GM12801 (cell line): ENCODE measurements around the gene UBE2J1.

Experiments
- TF ChIP-seq, protein P1 (sequence below): IDR thresholded peaks from one replicate; pipeline ENCODE4 v1.5.1; 2011; ENCODE audit warnings: control low read depth; ENCODE audit not compliant: insufficient read length; ENCODE audit errors: extremely low read depth

The UBE2J1 gene

DNA sequence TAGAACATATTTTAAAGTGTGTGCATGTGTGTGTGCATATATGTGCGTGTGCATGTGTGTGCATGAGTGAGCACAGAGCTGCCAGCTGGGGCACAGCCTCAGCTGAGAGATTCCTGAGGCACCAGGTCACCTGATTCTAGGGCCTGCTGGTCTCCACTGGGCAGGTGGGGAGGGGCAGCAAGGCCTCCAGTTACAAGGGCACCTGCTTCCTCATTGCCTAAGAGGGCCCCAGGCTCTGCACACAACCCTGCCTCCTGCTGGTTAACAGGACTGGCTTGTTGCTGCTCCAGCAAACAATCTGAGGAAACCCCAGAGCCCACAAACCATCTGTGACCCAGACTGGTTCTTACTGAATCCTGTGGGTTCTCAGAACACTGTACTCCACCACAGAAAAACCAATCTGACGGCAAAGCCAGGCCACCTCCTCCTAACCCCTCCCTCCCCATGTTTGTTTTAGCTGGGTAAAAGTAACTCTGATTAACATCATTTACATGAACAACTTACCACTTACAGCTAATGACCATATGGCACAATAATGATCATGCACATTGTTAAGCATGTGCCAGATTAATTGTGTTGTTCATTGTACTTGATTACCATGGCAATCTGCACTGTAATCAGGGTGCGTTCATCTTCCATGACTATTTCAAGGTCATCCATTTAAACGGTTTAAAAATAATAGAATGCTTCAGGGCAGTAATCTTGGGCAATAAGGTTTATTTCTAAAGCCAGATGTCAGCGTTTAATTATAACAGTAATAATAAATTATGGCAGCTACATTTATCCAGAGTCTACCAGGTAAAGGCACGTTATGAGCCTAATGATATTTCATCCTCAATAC is 23.1 kb upstream of the UBE2J1 start:
- TF ChIP-seq, protein P1, sequence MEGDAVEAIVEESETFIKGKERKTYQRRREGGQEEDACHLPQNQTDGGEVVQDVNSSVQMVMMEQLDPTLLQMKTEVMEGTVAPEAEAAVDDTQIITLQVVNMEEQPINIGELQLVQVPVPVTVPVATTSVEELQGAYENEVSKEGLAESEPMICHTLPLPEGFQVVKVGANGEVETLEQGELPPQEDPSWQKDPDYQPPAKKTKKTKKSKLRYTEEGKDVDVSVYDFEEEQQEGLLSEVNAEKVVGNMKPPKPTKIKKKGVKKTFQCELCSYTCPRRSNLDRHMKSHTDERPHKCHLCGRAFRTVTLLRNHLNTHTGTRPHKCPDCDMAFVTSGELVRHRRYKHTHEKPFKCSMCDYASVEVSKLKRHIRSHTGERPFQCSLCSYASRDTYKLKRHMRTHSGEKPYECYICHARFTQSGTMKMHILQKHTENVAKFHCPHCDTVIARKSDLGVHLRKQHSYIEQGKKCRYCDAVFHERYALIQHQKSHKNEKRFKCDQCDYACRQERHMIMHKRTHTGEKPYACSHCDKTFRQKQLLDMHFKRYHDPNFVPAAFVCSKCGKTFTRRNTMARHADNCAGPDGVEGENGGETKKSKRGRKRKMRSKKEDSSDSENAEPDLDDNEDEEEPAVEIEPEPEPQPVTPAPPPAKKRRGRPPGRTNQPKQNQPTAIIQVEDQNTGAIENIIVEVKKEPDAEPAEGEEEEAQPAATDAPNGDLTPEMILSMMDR, result no peak

DNA sequence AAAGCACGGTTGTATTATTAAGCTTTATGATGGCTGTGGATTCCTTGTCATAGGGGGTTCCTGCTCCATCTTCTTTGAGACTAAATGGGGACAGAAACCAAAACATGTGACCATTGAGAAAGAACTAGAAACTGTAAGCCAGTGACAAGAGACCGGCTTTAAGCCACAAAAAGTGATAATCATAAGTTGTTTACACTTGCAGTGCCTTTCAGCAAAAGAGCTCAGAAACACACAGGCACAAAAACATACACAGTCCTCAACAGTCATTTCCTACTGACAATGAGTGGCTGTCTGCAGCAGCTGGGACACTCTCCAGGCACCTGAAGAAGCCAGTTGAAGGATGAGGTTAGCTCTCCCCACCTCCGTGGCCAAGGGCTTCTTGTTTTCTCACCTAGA is 20.0 kb upstream of the UBE2J1 start:
- TF ChIP-seq, protein P1, result no peak

DNA sequence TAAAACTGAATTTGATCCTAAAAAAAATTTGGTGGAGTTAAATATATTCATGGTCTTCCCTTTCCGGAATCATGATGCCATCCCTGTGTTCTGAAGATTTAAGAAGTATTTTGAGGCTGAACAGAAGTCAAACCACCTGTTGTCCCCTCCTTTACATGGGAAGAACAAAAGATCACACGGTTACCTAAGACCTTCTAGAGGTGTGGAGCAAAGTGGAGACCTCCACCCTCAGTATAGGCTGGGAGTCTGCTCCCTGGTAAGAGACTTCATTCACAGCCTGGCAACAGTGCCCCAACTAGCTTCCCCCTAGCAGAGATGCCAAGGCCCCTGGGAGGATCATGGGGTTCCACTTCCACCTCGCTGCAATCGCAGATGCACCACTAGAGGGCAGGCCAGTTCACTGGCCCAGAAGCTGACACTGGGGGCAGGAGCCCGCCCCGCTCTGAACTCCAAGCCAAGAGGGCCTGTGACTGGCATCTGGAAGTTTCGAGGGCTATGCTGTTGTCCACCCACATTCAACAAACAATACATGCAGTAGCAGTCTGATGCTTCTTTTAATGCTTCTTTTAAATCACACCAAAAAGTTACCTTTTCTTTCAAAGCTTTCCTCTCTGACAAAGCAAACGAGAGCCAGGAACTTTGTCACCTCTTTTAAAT is 19.5 kb upstream of the UBE2J1 start:
- TF ChIP-seq, protein P1, result peak; percentile 91

DNA sequence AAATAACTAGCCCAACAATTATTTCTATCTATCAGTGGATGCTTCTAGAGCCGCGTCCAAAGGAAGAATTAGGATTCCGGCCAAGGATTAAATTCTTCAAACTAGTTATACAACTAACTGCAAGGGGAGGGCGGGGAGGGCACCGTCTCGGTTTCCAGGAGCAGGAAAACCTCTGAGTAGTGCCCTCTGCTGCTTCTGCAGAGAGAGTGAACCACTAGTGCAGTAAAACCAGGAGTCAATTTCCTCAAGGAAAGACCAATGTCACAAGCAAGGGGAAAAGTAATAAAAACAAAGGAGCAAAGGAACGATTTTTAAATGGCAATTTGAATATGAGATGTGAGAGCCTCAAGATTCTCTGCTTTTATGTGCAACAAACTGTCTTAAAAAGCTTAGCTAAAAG is 16.5 kb upstream of the UBE2J1 start:
- TF ChIP-seq, protein P1, result no peak

DNA sequence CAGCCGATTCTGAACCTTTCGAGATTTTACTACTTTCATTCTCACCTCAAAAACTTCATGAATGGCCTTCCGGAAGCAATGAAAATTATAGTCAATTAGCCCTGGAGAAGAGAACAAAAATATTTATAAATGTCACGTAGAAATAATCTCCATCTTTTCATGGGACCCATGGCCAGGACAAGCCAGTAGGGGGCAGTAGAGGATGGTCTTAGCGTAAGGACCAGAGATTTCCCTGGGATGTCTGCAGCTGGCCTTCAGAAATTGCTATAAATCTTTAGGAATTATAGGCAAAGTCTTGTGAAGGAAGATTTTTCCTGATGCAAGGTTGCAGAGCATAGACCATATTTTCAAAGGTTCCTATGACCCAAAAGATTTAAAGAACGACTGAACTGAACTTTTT is 15.6 kb upstream of the UBE2J1 start:
- TF ChIP-seq, protein P1, result peak; percentile 90

DNA sequence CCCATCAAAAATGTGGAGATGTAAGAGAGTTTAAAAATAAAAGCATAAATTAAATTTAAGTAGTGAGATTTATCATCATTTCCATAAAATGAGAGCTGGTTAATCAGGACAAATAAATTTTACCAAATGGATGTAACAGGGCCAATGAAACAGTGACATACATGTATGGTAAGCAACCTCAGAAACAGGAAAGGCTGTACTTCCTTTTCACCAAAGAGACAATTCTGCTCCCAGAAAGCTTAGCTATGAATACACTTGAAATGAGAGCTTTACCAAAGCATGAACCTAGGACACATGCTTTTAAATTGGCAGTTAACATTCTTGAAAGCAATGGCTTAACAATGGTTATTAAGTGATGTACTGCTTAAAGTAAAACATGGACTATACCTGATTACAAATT is 12.1 kb upstream of the UBE2J1 start:
- TF ChIP-seq, protein P1, result no peak

DNA sequence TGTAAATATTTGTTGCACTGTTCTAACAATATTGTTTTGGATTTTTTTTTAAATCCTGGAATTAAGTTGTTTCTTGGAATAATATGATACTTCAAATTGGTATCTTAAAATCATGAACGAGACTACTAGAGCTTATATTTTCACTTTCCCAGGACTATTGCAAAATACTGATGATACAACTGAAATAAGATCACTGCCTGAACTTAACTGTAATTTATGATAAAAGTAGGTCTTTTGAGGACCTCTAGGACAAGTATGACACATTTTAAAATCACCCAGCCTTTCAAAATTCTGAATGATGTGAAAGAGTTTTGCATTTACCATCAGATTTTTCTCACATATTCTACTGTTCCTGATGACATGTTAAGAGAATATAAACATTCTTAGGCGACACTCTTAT is 8.6 kb upstream of the UBE2J1 start:
- TF ChIP-seq, protein P1, result no peak
